T-helper 2 cell (primary cell): ENCODE results near the gene HAND1.

Experiments used
- DNase-seq, 5 experiments: peaks; one replicate each; pipeline versions ENCODE4 v3.0.0 to v3.0.0-alpha.2; 2012 to 2022

Gene HAND1

GRCh38 chr5:154449786-154450185 is 28.2 kb downstream of the HAND1 start:
- DNase-seq, result no peak

- DNase-seq, result peak in 2 of 5 experiments; percentile 3 to 51
Observed at GRCh38 chr5:154447089-154447725, 30.8 kb downstream of the HAND1 start.

- DNase-seq, result peak; percentile 19 to 38 (median 29)
Observed at GRCh38 chr5:154446195-154447088, 31.6 kb downstream of the HAND1 start.

- peak; percentile 89 to 95 (median 92) for DNase-seq
Observed at GRCh38 chr5:154445422-154446194, 32.4 kb downstream of the HAND1 start, which contains the start of gene SAP30L. TSS of gene SAP30L (plus strand) at chr5:154445997. CDS start at chr5:154446605, 608 bp downstream.

GRCh38 chr5:154444556-154445421 is 33.2 kb downstream of the HAND1 start:
- DNase-seq, result peak in 1 of 5 experiments; percentile 35

- no peak for DNase-seq
Observed at GRCh38 chr5:154442801-154443200, 35.2 kb downstream of the HAND1 start.

- no peak for DNase-seq
Observed at GRCh38 chr5:154440540-154440939, 37.5 kb downstream of the HAND1 start.

- DNase-seq, result no peak
Observed at GRCh38 chr5:154437281-154437965, 40.6 kb downstream of the HAND1 start.

- no peak for DNase-seq
Observed at GRCh38 chr5:154435226-154435625, 42.8 kb downstream of the HAND1 start.

- no peak for DNase-seq
Observed at GRCh38 chr5:154430961-154431630, 46.9 kb downstream of the HAND1 start.

- DNase-seq, result no peak
Observed at GRCh38 chr5:154430466-154430865, 47.6 kb downstream of the HAND1 start.

- DNase-seq, result no peak
Observed at GRCh38 chr5:154429341-154429740, 48.7 kb downstream of the HAND1 start.

GRCh38 chr5:154428208-154428607 is 49.8 kb downstream of the HAND1 start:
- no peak for DNase-seq
